Rectal smooth muscle tissue (tissue), 1 donor: ENCODE data around the gene PARVB.

Experiments
- H3K27ac ChIP-seq: one replicate; pipeline ENCODE4 v1.7.0; 2013; ENCODE audit warnings: low read depth, low read length, inconsistent platforms
- H3K27me3 ChIP-seq: one replicate; pipeline ENCODE4 v1.7.0; 2013; ENCODE audit warnings: low read length; ENCODE audit not compliant: control insufficient read depth, insufficient read depth
- H3K36me3 ChIP-seq: one replicate; pipeline ENCODE4 v1.7.0; 2013; ENCODE audit warnings: low read length; ENCODE audit not compliant: control insufficient read depth, insufficient read depth
- H3K4me1 ChIP-seq: one replicate; pipeline ENCODE4 v1.7.0; 2013; ENCODE audit warnings: low read length; ENCODE audit not compliant: control insufficient read depth, insufficient read depth
- H3K4me3 ChIP-seq: one replicate; pipeline ENCODE4 v1.7.0; 2013; ENCODE audit warnings: low read length
- H3K9ac ChIP-seq: one replicate; pipeline ENCODE4 v1.7.0; 2013; ENCODE audit warnings: low read length

The PARVB gene

DNA sequence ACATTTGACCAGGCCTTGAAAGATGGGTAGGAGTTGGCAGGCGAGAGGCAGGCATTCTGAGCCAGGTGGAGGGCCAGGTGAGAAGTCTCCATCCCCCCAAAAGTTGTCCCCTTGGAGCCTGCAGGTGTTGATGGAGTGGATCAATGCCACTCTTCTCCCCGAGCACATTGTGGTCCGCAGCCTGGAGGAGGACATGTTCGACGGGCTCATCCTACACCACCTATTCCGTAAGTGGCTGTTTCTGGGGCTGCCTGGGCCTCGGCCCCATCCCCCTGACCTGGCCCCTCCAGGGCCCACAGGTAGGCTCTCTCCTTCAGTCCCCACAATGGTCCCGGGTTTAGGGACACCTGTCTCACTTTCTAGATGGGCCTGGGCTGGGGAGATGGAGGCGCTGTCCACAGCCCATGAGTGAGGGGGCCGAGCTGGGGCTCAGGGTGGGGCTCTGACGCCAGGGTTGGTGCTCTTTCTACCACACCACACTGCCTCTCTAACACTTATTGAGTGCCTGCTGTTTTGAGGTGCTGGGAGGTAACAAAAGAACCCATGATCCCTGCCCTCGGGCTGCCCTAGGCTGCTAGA lies 163.6 kb downstream of the PARVB start:
- no peak overlapping the region for H3K9ac ChIP-seq
- no peaks in the 10 kb centered on the region for H3K4me1 ChIP-seq
- no peak overlapping the region for H3K4me3 ChIP-seq
- H3K27ac ChIP-seq, result no peak overlapping the region
- peaks cover 3% of the 10 kb centered on the region for H3K27me3 ChIP-seq
- H3K36me3 ChIP-seq, result no peaks in the 10 kb centered on the region

DNA sequence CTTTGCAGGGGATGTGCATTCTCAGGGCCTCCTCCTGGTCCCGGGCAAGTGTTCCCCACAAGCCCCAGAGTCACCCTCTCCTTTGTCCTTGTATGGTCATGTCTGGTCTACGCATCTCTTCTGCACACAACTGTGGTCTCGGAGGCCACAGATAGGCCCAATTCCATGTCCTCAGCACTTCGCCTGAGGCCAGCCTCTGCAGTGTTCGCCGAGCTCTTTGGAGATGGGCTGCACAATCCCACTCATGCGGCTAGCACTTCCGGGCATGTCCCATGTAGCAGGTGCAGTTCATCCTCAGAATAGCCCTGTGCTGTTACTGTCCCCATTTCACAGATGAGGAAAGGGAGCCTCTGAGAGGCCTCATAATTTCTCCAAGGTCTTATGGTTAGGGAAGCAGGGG lies 164.2 kb downstream of the PARVB start:
- peaks cover 3% of the 10 kb centered on the region for H3K27me3 ChIP-seq
- H3K27ac ChIP-seq, result no peak overlapping the region
- no peaks in the 10 kb centered on the region for H3K36me3 ChIP-seq
- no peak overlapping the region for H3K4me3 ChIP-seq
- no peaks in the 10 kb centered on the region for H3K4me1 ChIP-seq
- H3K9ac ChIP-seq, result no peak overlapping the region

DNA sequence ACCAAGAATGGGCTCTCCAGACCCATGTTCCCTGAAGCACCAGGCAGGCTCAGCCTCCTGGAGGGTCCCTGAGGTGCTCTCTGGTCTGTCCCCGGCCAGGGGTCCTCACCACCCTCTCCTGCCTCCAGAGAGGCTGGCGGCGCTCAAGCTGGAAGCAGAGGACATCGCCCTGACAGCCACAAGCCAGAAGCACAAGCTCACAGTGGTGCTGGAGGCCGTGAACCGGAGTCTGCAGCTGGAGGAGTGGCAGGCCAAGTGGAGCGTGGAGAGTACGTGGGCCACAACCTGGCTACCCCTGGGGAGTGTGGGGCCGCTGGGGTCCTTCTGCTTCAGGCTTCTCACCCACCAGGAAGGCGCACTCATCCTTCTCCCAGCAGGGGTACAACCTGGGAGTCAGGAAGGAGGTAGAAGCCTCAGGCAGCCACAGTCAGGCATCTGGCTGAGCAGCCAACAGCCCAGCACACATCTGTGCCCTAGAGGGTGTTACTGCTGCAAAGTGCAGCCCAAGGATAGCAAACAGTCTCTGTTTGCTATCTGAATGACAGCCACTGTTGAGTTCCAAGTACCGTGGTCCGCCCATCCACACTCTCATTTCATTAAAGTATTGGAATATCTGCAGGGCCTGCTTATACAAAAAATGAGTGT lies 165.0 kb downstream of the PARVB start:
- no peak overlapping the region for H3K4me3 ChIP-seq
- no peaks in the 10 kb centered on the region for H3K4me1 ChIP-seq
- no peaks in the 10 kb centered on the region for H3K27me3 ChIP-seq
- H3K36me3 ChIP-seq, result no peaks in the 10 kb centered on the region
- no peak overlapping the region for H3K27ac ChIP-seq
- H3K9ac ChIP-seq, result no peak overlapping the region

DNA sequence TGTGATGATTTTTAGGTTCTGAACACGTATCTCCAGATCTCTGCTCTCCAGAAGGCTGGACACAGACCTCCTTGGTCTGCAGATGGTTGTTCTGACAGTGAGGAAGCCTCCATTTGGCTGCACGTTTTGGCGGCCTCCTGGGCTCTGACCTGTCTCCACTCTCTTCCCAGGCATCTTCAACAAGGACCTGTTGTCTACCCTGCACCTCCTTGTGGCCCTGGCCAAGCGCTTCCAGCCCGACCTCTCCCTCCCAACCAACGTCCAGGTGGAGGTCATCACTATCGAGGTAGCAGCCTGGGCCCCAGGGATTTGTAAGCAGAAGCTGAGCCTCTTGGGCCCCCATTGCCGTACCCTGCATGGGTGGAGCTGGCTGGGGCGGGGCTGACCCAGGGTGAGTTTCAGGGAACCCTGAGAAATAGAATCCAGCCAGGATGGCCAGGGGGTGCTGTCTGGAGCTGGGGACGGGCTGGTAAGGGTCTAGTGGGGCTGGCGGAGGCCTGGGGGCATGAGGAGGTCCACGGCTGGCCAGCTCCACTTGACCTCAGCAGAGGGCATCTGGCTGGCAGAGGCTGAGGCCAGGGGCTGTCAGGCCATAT lies 166.4 kb downstream of the PARVB start:
- Histone ChIP-seq H3K27ac (no peak overlapping the region), H3K27me3 (no peaks in the 10 kb centered on the region), H3K9ac (no peak overlapping the region), H3K4me3 (no peak overlapping the region), H3K36me3 (no peaks in the 10 kb centered on the region), H3K4me1 (no peaks in the 10 kb centered on the region)

DNA sequence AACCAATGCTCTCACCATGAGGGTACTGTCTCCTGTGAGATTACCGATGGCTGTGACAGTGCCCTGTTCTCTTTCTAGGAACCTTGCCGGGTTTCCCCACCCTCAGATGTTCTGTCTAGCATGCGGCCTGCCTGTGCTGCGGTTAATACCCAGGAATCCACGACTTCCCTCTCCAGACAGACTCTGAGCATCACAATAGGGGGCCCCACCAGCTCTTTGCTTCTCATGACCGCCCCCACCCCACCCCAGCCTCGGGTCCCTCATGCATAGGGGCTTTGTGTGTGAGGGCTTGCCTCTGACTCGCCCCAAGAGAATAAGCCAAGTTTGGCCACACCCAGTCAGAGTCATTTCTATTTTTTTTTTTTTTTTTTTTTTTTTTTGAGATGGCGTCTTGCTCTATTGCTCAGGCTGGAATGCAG lies 166.9 kb downstream of the PARVB start:
- Histone ChIP-seq H3K27me3 (no peaks in the 10 kb centered on the region), H3K27ac (no peak overlapping the region), H3K4me3 (no peak overlapping the region), H3K9ac (no peak overlapping the region), H3K36me3 (no peaks in the 10 kb centered on the region), H3K4me1 (no peaks in the 10 kb centered on the region)

DNA sequence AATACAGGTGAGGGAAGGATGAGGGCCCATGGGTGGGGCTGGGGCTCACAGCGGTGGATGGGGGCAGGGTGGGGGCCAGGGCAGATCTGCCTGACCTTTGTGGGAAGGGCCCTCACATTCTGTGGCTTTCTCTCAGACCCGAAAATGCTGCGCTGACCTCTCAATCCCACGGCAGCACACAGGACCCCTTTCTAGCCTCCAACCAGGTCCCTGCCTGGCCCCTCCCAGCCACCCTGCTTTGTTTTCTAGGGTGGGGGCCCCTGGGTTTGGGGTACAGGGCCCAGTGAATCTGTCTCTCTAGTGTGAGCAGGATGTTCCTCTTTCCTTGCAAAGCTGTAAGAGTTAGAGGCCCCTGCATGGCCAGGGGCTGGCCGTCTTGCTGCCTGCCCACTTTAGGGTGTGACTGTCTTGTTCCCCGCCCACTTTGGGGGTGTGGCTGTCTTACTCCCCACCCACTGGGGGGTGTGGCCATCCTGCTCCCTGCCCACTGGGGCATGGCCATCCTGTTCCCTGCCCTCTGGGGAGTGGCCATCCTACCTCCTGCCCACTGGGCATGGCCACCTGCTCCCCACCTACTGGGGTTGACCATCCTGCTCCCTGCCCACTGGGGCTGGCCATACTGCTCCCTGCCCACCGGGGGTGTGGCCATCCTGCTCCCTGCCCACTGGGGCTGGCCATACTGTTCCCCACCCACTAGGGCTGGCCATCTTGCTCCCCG lies 168.2 kb downstream of the PARVB start:
- no peak overlapping the region for H3K27ac ChIP-seq
- no peaks in the 10 kb centered on the region for H3K36me3 ChIP-seq
- H3K4me3 ChIP-seq, result no peak overlapping the region
- H3K4me1 ChIP-seq, result no peaks in the 10 kb centered on the region
- no peaks in the 10 kb centered on the region for H3K27me3 ChIP-seq
- no peak overlapping the region for H3K9ac ChIP-seq

DNA sequence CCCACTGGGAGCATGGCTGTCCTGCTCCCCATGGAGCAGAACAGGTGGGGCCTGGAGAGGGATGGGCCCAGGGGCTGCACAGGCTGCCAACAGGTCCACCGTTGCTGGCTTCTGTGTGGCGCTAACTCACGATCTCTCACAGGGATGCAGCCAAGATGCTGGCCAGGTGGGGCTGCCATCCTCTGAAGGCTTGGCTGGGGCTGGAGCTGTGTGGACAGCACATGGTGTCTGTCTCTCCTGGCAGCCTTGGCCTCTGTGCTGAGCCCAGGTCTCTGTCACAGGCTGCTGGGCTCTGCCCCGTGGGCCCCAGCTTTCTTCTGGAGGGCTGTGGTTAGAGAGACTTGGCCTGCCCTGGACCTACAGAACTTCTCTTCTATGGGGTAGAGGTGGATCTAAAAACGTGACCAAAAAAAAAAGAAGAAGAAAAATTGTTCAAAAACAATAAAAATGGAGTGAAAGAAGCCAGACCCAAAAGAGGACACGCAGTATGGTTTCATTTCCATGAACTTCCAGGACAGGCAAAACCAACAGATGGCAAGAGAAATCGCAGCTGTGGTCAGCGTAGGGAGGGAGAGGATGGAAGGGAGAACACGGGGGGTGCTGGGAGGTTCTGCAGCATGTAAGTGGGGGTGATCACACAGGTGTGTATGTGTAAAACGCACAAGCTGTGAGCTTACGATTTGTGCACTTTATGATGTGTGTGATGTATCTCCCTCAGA lies 168.9 kb downstream of the PARVB start:
- no peak overlapping the region for H3K4me3 ChIP-seq
- no peaks in the 10 kb centered on the region for H3K27me3 ChIP-seq
- H3K36me3 ChIP-seq, result no peaks in the 10 kb centered on the region
- no peak overlapping the region for H3K27ac ChIP-seq
- H3K4me1 ChIP-seq, result no peaks in the 10 kb centered on the region
- no peak overlapping the region for H3K9ac ChIP-seq

DNA sequence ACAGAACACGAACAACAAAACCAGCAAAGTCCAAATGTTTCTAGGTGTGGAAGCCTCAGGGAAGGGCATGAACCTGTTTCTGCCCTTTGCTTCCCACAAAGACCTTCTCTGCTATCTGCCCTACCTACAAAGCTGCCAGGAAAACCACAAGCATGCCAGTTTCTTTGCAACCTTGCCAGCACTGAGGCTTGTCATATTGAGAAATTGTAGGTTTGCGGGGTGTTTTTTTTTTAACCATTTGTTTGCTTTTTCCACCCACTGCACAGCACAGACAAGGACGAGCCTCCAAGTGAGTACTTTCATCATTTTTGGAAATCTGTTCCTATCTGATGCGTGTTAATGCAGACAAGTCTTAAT lies 169.4 kb downstream of the PARVB start:
- no peak overlapping the region for H3K27ac ChIP-seq
- no peaks in the 10 kb centered on the region for H3K27me3 ChIP-seq
- no peaks in the 10 kb centered on the region for H3K4me1 ChIP-seq
- no peak overlapping the region for H3K4me3 ChIP-seq
- H3K9ac ChIP-seq, result no peak overlapping the region
- no peaks in the 10 kb centered on the region for H3K36me3 ChIP-seq

DNA sequence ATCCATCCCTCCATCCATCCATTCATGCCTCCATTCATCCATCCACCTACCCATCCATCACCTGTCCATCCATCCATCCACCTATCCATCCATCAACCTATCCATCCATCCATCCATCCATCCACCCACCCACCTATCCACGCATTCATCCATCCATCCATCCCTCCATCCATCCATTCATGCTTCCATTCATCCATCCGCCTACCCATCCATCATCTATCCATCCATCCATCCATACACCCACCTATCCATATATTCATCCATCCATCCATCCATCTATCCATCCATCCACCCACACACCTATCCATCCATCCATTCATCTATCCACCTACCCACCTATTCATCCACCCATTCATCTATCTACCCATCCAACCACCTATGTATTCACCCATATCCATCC lies 170.5 kb downstream of the PARVB start:
- H3K36me3 ChIP-seq, result no peaks in the 10 kb centered on the region

DNA sequence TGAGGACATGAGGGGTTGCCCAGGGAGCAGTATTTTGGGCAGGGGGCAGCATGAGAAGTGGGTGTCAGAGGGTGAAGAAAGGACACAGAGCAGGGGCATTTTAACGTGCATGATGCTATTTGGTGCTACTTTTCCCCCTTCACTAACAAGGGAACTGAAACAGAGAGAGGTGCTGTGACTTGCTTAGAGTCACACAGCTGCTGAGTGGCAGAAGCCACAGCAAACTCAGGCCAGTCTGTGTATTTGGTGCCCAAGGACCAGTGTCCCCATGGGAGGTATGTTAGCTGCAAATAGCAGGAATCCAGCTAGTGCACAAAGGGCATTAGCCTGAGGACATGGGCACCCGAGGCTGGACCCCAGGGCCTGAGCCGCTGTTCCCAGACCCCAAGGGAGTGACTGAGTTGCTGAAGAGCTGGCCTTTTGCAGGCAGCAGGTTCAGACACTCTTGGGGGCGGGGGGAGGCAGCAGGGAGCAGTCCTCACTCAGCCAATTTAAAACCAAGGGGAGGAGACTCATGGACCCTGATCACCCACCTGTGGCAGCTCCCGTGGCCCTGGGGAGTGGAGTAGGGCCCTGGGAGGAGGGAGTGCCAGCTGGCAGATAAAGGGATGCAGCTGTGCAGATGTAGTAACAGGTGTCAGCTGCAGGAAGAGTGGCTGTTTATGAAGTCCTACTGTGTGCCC lies 171.2 kb downstream of the PARVB start:
- Histone ChIP-seq H3K27ac (no peak overlapping the region), H3K4me3 (no peak overlapping the region), H3K9ac (no peak overlapping the region), H3K4me1 (no peaks in the 10 kb centered on the region), H3K36me3 (no peaks in the 10 kb centered on the region), H3K27me3 (no peaks in the 10 kb centered on the region)

More for the DNA sequence above, 170.5 kb downstream of the PARVB start:
- H3K27ac ChIP-seq, result no peak overlapping the region
- no peak overlapping the region for H3K4me3 ChIP-seq
- H3K27me3 ChIP-seq, result no peaks in the 10 kb centered on the region
- no peak overlapping the region for H3K9ac ChIP-seq
- no peaks in the 10 kb centered on the region for H3K4me1 ChIP-seq

DNA sequence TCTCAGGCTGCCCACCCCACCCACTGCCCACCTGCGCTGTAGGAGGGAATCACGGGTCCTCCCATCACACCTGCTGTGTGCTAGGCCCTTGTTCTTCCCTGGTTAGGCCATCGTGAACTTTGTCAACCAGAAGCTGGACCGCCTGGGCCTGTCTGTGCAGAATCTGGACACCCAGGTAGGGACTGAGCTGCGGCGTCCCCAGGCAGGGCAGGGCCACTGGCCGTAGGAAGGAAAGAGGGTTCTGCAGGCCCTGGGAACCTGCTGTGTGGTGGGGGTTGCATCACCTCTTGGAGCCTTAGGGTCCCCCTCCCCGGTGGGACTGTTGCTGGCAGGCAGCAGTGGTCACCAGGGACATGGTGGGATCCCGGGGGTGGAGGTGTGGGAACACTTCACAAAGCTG lies 172.1 kb downstream of the PARVB start:
- Histone ChIP-seq H3K36me3 (no peaks in the 10 kb centered on the region), H3K4me1 (no peaks in the 10 kb centered on the region), H3K27me3 (no peaks in the 10 kb centered on the region), H3K4me3 (no peak overlapping the region), H3K27ac (no peak overlapping the region), H3K9ac (no peak overlapping the region)

DNA sequence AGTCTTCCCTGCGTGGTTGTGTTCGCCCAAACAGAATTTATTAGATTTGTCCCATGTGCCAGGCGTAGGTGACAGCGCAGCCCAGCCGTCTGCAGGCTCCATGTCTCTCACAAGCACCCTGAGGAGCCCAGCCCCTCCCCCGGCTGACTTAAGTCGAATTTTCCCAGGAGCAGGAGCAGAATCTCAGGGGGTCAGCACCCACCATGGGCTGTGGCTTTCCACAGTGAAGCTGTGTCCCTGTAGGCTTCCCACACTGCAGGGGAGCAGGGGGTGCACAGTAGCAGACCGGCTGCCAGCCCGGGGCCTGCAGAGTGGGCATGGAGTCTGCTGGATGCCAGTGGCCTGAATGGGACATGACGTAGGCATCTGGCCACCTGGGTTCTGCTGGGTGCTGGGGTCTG lies 172.6 kb downstream of the PARVB start:
- Histone ChIP-seq H3K27ac (no peak overlapping the region), H3K4me3 (no peak overlapping the region), H3K36me3 (no peaks in the 10 kb centered on the region), H3K9ac (no peak overlapping the region), H3K4me1 (no peaks in the 10 kb centered on the region), H3K27me3 (no peaks in the 10 kb centered on the region)
